Measurements from ENCODE around the gene PHF10. TPM values are rescaled to one million over a fixed set of nuclear protein-coding genes. Genes with fewer than 3 reads are reported as not detected.

The PHF10 gene
- total and polyA plus RNA-seq, 2 of the 4 experiments (the other 2 are of a cell fraction), result 7.3 to 15.9 TPM

- TF ChIP-seq ELK1 (IDR thresholded peaks at IDR 0.05; ENCODE audit: borderline replicate concordance, low read depth, low read length) (no peak), RFX5 (IDR thresholded peaks at IDR 0.05; ENCODE audit: low read depth, low read length) (no peak), SMC3 (IDR thresholded peaks at IDR 0.05; ENCODE audit: low read depth, low read length) (no peak)
These were observed 1.1 kb upstream of the PHF10 start (continued) for GRCh38 chr6:169725125-169726048.

Data from IMR-90 (cell line).